GM23248 (cell line): ENCODE results near the gene HOXD12. TPM values are rescaled to one million over a fixed set of nuclear protein-coding genes. Genes with fewer than 3 reads are reported as not detected.

Experiments
- DNase-seq: peaks from one replicate; pipeline ENCODE4 v3.0.0-alpha.2; 2015
- H2AFZ ChIP-seq: fragments of 200-600 bp; sonication (generic); 2 replicates; pipeline ENCODE4 v1.6.1; 2016; ENCODE audit warnings: antibody characterized with exemption
- H3F3A ChIP-seq: fragments of 200-600 bp; sonication (generic); 2 replicates; pipeline ENCODE4 v1.6.1; 2016; ENCODE audit warnings: mild to moderate bottlenecking, antibody characterized with exemption, mixed run types; ENCODE audit not compliant: insufficient read depth
- H3K27ac ChIP-seq: fragments of 200-600 bp; sonication (generic); 2 replicates; pipeline ENCODE4 v1.5.1; 2016; ENCODE audit warnings: mild to moderate bottlenecking
- H3K27me3 ChIP-seq: fragments of 200-600 bp; sonication (generic); replicated peaks from 2 replicates; pipeline ENCODE4 v1.6.1; 2016; ENCODE audit warnings: mild to moderate bottlenecking; ENCODE audit not compliant: insufficient read depth
- H3K36me3 ChIP-seq: fragments of 200-600 bp; sonication (generic); 2 replicates; pipeline ENCODE4 v1.6.1; 2016; ENCODE audit warnings: low read depth, mild to moderate bottlenecking
- H3K4me1 ChIP-seq: fragments of 200-600 bp; sonication (generic); 2 replicates; pipeline ENCODE4 v1.6.1; 2016; ENCODE audit warnings: mild to moderate bottlenecking; ENCODE audit not compliant: insufficient read depth
- H3K4me2 ChIP-seq: fragments of 200-600 bp; sonication (generic); one replicate; pipeline ENCODE4 v1.6.1; 2016; ENCODE audit warnings: mild to moderate bottlenecking; ENCODE audit not compliant: unreplicated experiment
- H3K4me3 ChIP-seq: fragments of 200-600 bp; sonication (generic); 2 replicates; pipeline ENCODE4 v1.5.1; 2016; ENCODE audit warnings: mild to moderate bottlenecking
- H3K79me2 ChIP-seq: fragments of 200-600 bp; sonication (generic); 2 replicates; pipeline ENCODE4 v1.6.1; 2016; ENCODE audit warnings: mild to moderate bottlenecking; ENCODE audit not compliant: insufficient read depth
- H3K9ac ChIP-seq: fragments of 200-600 bp; sonication (generic); 2 replicates; pipeline ENCODE4 v1.6.1; 2016; ENCODE audit warnings: mild to moderate bottlenecking
- H3K9me2 ChIP-seq: fragments of 200-600 bp; sonication (generic); 2 replicates; pipeline ENCODE4 v1.6.1; 2016; ENCODE audit warnings: mixed run types, mild to moderate bottlenecking, moderate library complexity; ENCODE audit not compliant: insufficient read depth
- H3K9me3 ChIP-seq: fragments of 200-600 bp; sonication (generic); one replicate; pipeline ENCODE4 v1.6.1; 2017; ENCODE audit warnings: low read depth
- H4K20me1 ChIP-seq: fragments of 200-600 bp; sonication (generic); 2 replicates; pipeline ENCODE4 v1.6.0; 2016; ENCODE audit not compliant: insufficient read depth
- EZH2 ChIP-seq: fragments of 200-600 bp; sonication (generic); IDR thresholded peaks from 2 replicates; pipeline ENCODE4 v1.6.1; 2018; ENCODE audit warnings: antibody characterized with exemption, mild to moderate bottlenecking; ENCODE audit not compliant: insufficient read depth, poor library complexity, severe bottlenecking
- EZH2phosphoT487 ChIP-seq: fragments of 200-600 bp; sonication (generic); IDR thresholded peaks from 2 replicates; pipeline ENCODE4 v1.6.1; 2018; ENCODE audit warnings: antibody characterized with exemption, moderate library complexity, mild to moderate bottlenecking, low read depth; ENCODE audit not compliant: insufficient read depth
- WGBS, 2 experiments: methylation state at CpG; one replicate each; pipeline ENCODE4 v1.1.6; 2015 to 2017; ENCODE audit warnings: low lambda C conversion rate in 2 of 2, low coverage in 1 of 2; ENCODE audit errors: missing lambda C conversion rate in 2 of 2; 5-methylcytosine and 5-hydroxymethylcytosine counted together
- in situ Hi-C: fragments of 300-500 bp; cut with MboI; formaldehyde crosslinking; loops from 2 replicates; pipeline ENCODE4 v1.15.0; 2020
- polyA plus RNA-seq: library from polyadenylated mRNA; unstranded; fragments of >200 nt; fragmentation: Nextera tagmentation; extraction: Ambion mirVana; gene quantifications from 2 replicates; pipeline ENCODE4 v1.2.1, GENCODE V29; 2016
- total RNA-seq: library from RNA; depleted of rRNA; stranded (reverse); fragments of >200 nt; shearing (Covaris generic); gene quantifications from 2 replicates; pipeline ENCODE4 v1.2.3, GENCODE V29; 2014

HOXD12 gene
- total and polyA plus RNA-seq, 2 experiments from 2014 or later, result 0.19 to 0.22 TPM

- no peak for TF ChIP-seq EZH2phosphoT487
- TF ChIP-seq EZH2, result no peak
- Histone ChIP-seq H3K9ac (no peak overlapping the region), H3K27ac (no peak overlapping the region), H3K4me2 (no peak overlapping the region), H3F3A (no peaks in the 10 kb centered on the region), H3K9me2 (no peaks in the 10 kb centered on the region), H3K36me3 (no peaks in the 10 kb centered on the region), H4K20me1 (no peaks in the 10 kb centered on the region), H2AFZ (no peak overlapping the region), H3K27me3 (peaks cover 89% of the 10 kb centered on the region), H3K4me1 (no peaks in the 10 kb centered on the region), H3K4me3 (no peak overlapping the region), H3K79me2 (no peaks in the 10 kb centered on the region), H3K9me3 (no peaks in the 10 kb centered on the region)
- in situ Hi-C loops, result loop anchor here (5.0 to 10.0 kb wide), 2 partner anchors 389 to 712 kb away; no protein-coding TSS in a partner anchor
- 64 to 72% methylated on average over 2 of the region's 2 CpGs for WGBS, 2 experiments
- no peak for DNase-seq
Measured at GRCh38 chr2:176076796-176077195, 22.8 kb upstream of the HOXD12 start.

- Histone ChIP-seq H3K36me3 (no peaks in the 10 kb centered on the region), H3K4me2 (peak overlapping the region; percentile 70), H3K79me2 (no peaks in the 10 kb centered on the region), H3K27ac (no peak overlapping the region), H3K4me1 (no peaks in the 10 kb centered on the region), H3K4me3 (peak overlapping the region; percentile 63), H4K20me1 (no peaks in the 10 kb centered on the region), H3F3A (no peaks in the 10 kb centered on the region), H3K27me3 (peaks cover 89% of the 10 kb centered on the region), H3K9me2 (no peaks in the 10 kb centered on the region), H3K9me3 (no peaks in the 10 kb centered on the region), H3K9ac (no peak overlapping the region), H2AFZ (peak overlapping the region; percentile 61; the same call in 1 of the 2 replicates)
- TF ChIP-seq EZH2phosphoT487 (no peak), EZH2 (no peak)
- in situ Hi-C loops, result loop anchor here (5.0 to 10.0 kb wide), 2 partner anchors 391 to 714 kb away; no protein-coding TSS in a partner anchor
- WGBS, 2 experiments, result 28 to 31% methylated on average over 25 of the region's 25 CpGs
- DNase-seq, result no peak
Measured at GRCh38 chr2:176078541-176079284, 20.9 kb upstream of the HOXD12 start.

- in situ Hi-C loops, result loop anchor here (5.0 to 10.0 kb wide), 2 partner anchors 392 to 715 kb away; no protein-coding TSS in a partner anchor
- WGBS, 2 experiments, result 11 to 16% methylated on average over 29 to 30 of the region's 30 CpGs
- TF ChIP-seq EZH2phosphoT487 (no peak), EZH2 (no peak)
- H4K20me1 ChIP-seq, result no peaks in the 10 kb centered on the region
- H3K9me3 ChIP-seq, result no peaks in the 10 kb centered on the region
- H2AFZ ChIP-seq, result peak overlapping the region; percentile 61
- no peaks in the 10 kb centered on the region for H3K4me1 ChIP-seq
- H3K79me2 ChIP-seq, result no peaks in the 10 kb centered on the region
- no peak for DNase-seq
- H3K27ac ChIP-seq, result no peak overlapping the region
- no peaks in the 10 kb centered on the region for H3F3A ChIP-seq
- H3K4me3 ChIP-seq, result peak overlapping the region; percentile 63
- no peaks in the 10 kb centered on the region for H3K9me2 ChIP-seq
- H3K9ac ChIP-seq, result no peak overlapping the region
- peaks cover 91% of the 10 kb centered on the region for H3K27me3 ChIP-seq
- no peaks in the 10 kb centered on the region for H3K36me3 ChIP-seq
- peak overlapping the region; percentile 70 for H3K4me2 ChIP-seq
Measured at GRCh38 chr2:176079285-176079830, 20.2 kb upstream of the HOXD12 start.

GRCh38 chr2:176079831-176080539 lies 19.6 kb upstream of the HOXD12 start:
- Histone ChIP-seq H3K27me3 (peaks cover 91% of the 10 kb centered on the region), H3K79me2 (no peaks in the 10 kb centered on the region), H3K4me2 (peak overlapping the region; percentile 70), H3K4me1 (no peaks in the 10 kb centered on the region), H3F3A (no peaks in the 10 kb centered on the region), H3K36me3 (no peaks in the 10 kb centered on the region), H2AFZ (peak overlapping the region; percentile 61), H3K9ac (no peak overlapping the region), H4K20me1 (no peaks in the 10 kb centered on the region), H3K9me2 (no peaks in the 10 kb centered on the region), H3K9me3 (no peaks in the 10 kb centered on the region), H3K27ac (no peak overlapping the region), H3K4me3 (peak overlapping the region; percentile 63)
- in situ Hi-C loops, result loop anchor here (5.0 to 10.0 kb wide), 2 partner anchors 393 to 715 kb away; no protein-coding TSS in a partner anchor
- TF ChIP-seq EZH2 (no peak), EZH2phosphoT487 (no peak)
- DNase-seq, result peak; percentile 91
- WGBS, 2 experiments, result 2 to 3% methylated on average over 52 to 62 of the region's 86 CpGs
